ENCODE measurements around the gene MTA3.

- no peak for TF ChIP-seq CTCF (IDR thresholded peaks at IDR 0.05 in 4 of 5, conservative IDR thresholded peaks at IDR 0.05 in 1 of 5)
- TF ChIP-seq POLR2A (IDR thresholded peaks at IDR 0.05), result no peak
Observed at GRCh38 chr2:42685303-42685702, 116.9 kb downstream of the MTA3 start.
